ENCODE results near the gene TSPEAR. TPM values are rescaled to one million over a fixed set of nuclear protein-coding genes. Genes with fewer than 3 reads are reported as not detected.
"Not testable (repeated sequence)": the region's sequence is repeated elsewhere in the genome, so short reads cannot be mapped to it uniquely, and the experiment has no call there.

TSPEAR gene
- total RNA-seq, 1 experiment from 2014 or later, result not detected

- TF ChIP-seq, protein P1, sequence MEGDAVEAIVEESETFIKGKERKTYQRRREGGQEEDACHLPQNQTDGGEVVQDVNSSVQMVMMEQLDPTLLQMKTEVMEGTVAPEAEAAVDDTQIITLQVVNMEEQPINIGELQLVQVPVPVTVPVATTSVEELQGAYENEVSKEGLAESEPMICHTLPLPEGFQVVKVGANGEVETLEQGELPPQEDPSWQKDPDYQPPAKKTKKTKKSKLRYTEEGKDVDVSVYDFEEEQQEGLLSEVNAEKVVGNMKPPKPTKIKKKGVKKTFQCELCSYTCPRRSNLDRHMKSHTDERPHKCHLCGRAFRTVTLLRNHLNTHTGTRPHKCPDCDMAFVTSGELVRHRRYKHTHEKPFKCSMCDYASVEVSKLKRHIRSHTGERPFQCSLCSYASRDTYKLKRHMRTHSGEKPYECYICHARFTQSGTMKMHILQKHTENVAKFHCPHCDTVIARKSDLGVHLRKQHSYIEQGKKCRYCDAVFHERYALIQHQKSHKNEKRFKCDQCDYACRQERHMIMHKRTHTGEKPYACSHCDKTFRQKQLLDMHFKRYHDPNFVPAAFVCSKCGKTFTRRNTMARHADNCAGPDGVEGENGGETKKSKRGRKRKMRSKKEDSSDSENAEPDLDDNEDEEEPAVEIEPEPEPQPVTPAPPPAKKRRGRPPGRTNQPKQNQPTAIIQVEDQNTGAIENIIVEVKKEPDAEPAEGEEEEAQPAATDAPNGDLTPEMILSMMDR (IDR thresholded peaks at IDR 0.05), result no peak
- TF ChIP-seq, protein P2, sequence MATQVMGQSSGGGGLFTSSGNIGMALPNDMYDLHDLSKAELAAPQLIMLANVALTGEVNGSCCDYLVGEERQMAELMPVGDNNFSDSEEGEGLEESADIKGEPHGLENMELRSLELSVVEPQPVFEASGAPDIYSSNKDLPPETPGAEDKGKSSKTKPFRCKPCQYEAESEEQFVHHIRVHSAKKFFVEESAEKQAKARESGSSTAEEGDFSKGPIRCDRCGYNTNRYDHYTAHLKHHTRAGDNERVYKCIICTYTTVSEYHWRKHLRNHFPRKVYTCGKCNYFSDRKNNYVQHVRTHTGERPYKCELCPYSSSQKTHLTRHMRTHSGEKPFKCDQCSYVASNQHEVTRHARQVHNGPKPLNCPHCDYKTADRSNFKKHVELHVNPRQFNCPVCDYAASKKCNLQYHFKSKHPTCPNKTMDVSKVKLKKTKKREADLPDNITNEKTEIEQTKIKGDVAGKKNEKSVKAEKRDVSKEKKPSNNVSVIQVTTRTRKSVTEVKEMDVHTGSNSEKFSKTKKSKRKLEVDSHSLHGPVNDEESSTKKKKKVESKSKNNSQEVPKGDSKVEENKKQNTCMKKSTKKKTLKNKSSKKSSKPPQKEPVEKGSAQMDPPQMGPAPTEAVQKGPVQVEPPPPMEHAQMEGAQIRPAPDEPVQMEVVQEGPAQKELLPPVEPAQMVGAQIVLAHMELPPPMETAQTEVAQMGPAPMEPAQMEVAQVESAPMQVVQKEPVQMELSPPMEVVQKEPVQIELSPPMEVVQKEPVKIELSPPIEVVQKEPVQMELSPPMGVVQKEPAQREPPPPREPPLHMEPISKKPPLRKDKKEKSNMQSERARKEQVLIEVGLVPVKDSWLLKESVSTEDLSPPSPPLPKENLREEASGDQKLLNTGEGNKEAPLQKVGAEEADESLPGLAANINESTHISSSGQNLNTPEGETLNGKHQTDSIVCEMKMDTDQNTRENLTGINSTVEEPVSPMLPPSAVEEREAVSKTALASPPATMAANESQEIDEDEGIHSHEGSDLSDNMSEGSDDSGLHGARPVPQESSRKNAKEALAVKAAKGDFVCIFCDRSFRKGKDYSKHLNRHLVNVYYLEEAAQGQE (IDR thresholded peaks at IDR 0.05; ENCODE audit: insufficient read depth in 1 of 2, low read depth in 2 of 2, low read length in 1 of 2), result no peak
- no peak for TF ChIP-seq POLR2AphosphoS5 (IDR thresholded peaks at IDR 0.05; ENCODE audit: low read depth, low read length)
- TF ChIP-seq TCF7L2 (IDR thresholded peaks at IDR 0.05; ENCODE audit: low read depth, low read length), result no peak
- no peak for TF ChIP-seq SIN3A (IDR thresholded peaks at IDR 0.05; ENCODE audit: borderline replicate concordance, insufficient read depth, low read depth, low read length)
- ChIA-PET POLR2A (no interaction called here), CTCF (no interaction called here)
- in situ Hi-C loops (cut with HindIII; ENCODE audit: low pct_unique_long_range_greater_than_20kb, low sequenced_read_pairs) (no loop called here), intact Hi-C loops (cut with micrococcal nuclease; ENCODE audit: unreplicated experiment) (no loop called here)
- Histone ChIP-seq H3K9me3 (ENCODE audit: control insufficient read depth, insufficient read depth, low read depth, low read length) (no peaks in the 10 kb centered on the region), H3K4me1 (ENCODE audit: control insufficient read depth, insufficient read depth, low read length) (no peaks in the 10 kb centered on the region), H3K27ac (ENCODE audit: low read length) (no peak overlapping the region), H3K4me3 (ENCODE audit: low read depth in 2 of 2, low read length in 2 of 2) (no peak overlapping the region), H3K36me3 (ENCODE audit: control insufficient read depth, insufficient read depth, low read length) (no peaks in the 10 kb centered on the region), H3K27me3 (ENCODE audit: control insufficient read depth, insufficient read depth, low read length) (no peaks in the 10 kb centered on the region)
- DNase-seq (ENCODE audit: low read depth, low spot score) (no peak), ATAC-seq (no peak)
- BruUV-seq (replicated peaks), result no TSS peak
These were observed 11.8 kb downstream of the TSPEAR start for GRCh38 chr21:44699502-44700001.

DNA sequence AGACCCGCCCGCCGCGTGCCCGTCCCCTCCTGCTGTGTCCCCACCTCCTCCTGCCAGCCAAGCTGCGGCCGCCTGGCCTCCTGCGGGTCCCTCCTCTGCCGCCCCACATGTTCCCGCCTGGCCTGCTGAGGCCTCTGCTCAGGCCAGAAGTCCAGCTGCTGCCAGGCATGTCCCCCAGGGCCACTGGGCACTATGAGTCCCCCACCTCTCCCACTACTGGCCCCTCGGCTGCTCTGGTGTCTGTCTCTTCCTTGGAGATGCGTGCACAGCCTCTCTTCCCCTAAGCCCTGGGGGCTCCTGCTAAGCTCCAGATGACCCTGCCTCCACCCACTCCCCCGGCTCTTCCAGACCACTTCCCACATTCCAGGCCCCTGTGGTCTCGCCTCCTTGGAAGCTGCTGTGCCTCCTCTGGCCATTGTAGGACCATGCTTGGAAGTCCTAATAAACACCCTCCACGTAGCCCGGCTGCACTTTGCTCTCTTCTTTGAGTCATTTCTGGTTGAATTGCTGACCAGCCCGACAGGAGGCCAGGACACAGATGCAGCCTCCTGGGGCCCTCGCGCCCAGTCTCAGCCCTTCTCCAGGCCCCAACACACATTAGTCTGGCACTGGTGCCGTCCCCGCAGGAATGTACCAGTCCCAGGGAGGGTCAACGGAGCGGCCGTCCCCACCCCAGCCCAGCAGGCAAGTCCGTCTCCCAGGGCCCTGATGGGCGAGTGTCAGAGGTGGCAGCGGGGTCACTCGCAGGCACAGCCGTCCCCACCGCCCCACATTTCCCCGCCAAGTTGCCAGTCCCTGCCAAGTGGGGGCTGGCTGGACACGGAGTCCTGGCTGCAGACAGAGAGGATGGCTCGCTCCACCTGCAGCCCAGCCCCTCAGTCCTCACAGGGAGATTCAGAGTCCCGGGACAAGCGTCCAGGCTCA lies 13.3 kb downstream of the TSPEAR start:
- ChIA-PET POLR2A (no interaction called here), CTCF (no interaction called here)
- in situ Hi-C loops (cut with HindIII; ENCODE audit: low pct_unique_long_range_greater_than_20kb, low sequenced_read_pairs) (no loop called here), intact Hi-C loops (cut with micrococcal nuclease; ENCODE audit: unreplicated experiment) (no loop called here)
- Histone ChIP-seq H3K4me1 (ENCODE audit: control insufficient read depth, insufficient read depth, low read length) (no peaks in the 10 kb centered on the region), H3K4me3 (ENCODE audit: low read depth in 2 of 2, low read length in 2 of 2) (no peak overlapping the region), H3K27me3 (ENCODE audit: control insufficient read depth, insufficient read depth, low read length) (no peaks in the 10 kb centered on the region), H3K36me3 (ENCODE audit: control insufficient read depth, insufficient read depth, low read length) (no peaks in the 10 kb centered on the region), H3K27ac (ENCODE audit: low read length) (no peak overlapping the region), H3K9me3 (ENCODE audit: control insufficient read depth, insufficient read depth, low read depth, low read length) (no peaks in the 10 kb centered on the region; the same call in 1 of the 2 replicates)
- TF ChIP-seq, protein P1 (IDR thresholded peaks at IDR 0.05), result no peak
- no peak for DNase-seq (ENCODE audit: low read depth, low spot score)
- 0 out of 2 replicates have a peak, but pooled peaks have one; percentile 14 for ATAC-seq
- BruUV-seq (replicated peaks), result no TSS peak

DNA sequence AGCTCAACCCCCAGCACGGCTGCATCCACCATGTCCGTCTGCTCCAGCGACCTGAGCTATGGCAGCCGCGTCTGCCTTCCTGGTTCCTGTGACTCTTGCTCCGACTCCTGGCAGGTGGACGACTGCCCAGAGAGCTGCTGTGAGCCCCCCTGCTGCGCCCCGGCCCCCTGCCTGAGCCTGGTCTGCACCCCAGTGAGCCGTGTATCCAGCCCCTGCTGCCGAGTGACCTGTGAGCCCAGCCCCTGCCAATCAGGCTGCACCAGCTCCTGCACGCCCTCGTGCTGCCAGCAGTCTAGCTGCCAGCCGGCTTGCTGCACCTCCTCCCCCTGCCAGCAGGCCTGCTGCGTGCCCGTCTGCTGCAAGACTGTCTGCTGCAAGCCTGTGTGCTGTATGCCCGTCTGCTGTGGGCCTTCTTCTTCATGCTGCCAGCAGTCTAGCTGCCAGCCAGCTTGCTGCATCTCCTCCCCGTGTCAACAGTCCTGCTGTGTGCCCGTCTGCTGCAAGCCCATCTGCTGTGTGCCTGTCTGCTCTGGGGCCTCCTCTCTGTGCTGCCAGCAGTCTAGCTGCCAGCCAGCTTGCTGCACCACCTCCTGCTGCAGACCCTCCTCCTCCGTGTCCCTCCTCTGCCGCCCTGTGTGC lies 14.1 kb downstream of the TSPEAR start, which contains the start of gene KRTAP10-12:
TSS of gene KRTAP10-12 (plus strand) at position 1 of the 639 bp plus-strand sequence. CDS start at position 31, 30 bp downstream.
- H3K4me3 ChIP-seq (ENCODE audit: low read depth in 2 of 2, low read length in 2 of 2); H3K36me3 ChIP-seq (ENCODE audit: control insufficient read depth, insufficient read depth, low read length); CTCF ChIA-PET; H3K27ac ChIP-seq (ENCODE audit: low read length); DNase-seq (ENCODE audit: low read depth, low spot score); intact Hi-C loops (cut with micrococcal nuclease; ENCODE audit: unreplicated experiment); H3K27me3 ChIP-seq (ENCODE audit: control insufficient read depth, insufficient read depth, low read length); POLR2A ChIA-PET; in situ Hi-C loops (cut with HindIII; ENCODE audit: low pct_unique_long_range_greater_than_20kb, low sequenced_read_pairs); H3K4me1 ChIP-seq (ENCODE audit: control insufficient read depth, insufficient read depth, low read length); BruUV-seq (replicated peaks); H3K9me3 ChIP-seq (ENCODE audit: control insufficient read depth, insufficient read depth, low read depth, low read length): not testable (repeated sequence)
- 0 out of 2 replicates have a peak, but pooled peaks have one; percentile 10 for ATAC-seq
